Fibroblast of the aortic adventitia (primary cell): ENCODE results near the gene TRMU. TPM values are rescaled to one million over a fixed set of nuclear protein-coding genes. Genes with fewer than 3 reads are reported as not detected.

Source experiments
- DNase-seq: peaks from one replicate; pipeline ENCODE4 v3.0.0-alpha.2; 2010; ENCODE audit warnings: low read depth
- H3K4me3 ChIP-seq: 2 replicates; pipeline ENCODE4 v1.5.1; 2011; ENCODE audit warnings: low read depth, mild to moderate bottlenecking, control low read depth, low read length, moderate library complexity
- CTCF ChIP-seq: IDR thresholded peaks from 2 replicates; pipeline ENCODE4 v1.5.1; 2011; ENCODE audit warnings: mild to moderate bottlenecking, low read length, control low read depth, inconsistent platforms; ENCODE audit not compliant: insufficient read depth
- total RNA-seq: library from RNA; depleted of rRNA; stranded (reverse); fragments of >200 nt; gene quantifications from 2 replicates; pipeline ENCODE4 v1.2.3, GENCODE V29; 2012; ENCODE audit warnings: low replicate concordance

TRMU gene
- total RNA-seq, 1 donor: 23.1 TPM

- DNase-seq: no peak
- TF ChIP-seq CTCF: no peak
- no peak overlapping the region for H3K4me3 ChIP-seq
Observed at GRCh38 chr22:46374663-46375474, 39.4 kb downstream of the TRMU start.

GRCh38 chr22:46376111-46376510, 40.6 kb downstream of the TRMU start:
- H3K4me3 ChIP-seq: no peak overlapping the region
- no peak for DNase-seq
- no peak for TF ChIP-seq CTCF

- DNase-seq: no peak
- no peak overlapping the region for H3K4me3 ChIP-seq
- no peak for TF ChIP-seq CTCF
Observed at GRCh38 chr22:46376908-46377524, 41.5 kb downstream of the TRMU start.

- TF ChIP-seq CTCF: no peak
- no peak for DNase-seq
- no peak overlapping the region for H3K4me3 ChIP-seq
Observed at GRCh38 chr22:46377525-46378425, 42.3 kb downstream of the TRMU start.

GRCh38 chr22:46378426-46379065, 43.0 kb downstream of the TRMU start:
- no peak for DNase-seq
- H3K4me3 ChIP-seq: no peak overlapping the region
- no peak for TF ChIP-seq CTCF

GRCh38 chr22:46379066-46379930, 43.8 kb downstream of the TRMU start:
- no peak for DNase-seq
- TF ChIP-seq CTCF: no peak
- no peak overlapping the region for H3K4me3 ChIP-seq
